Astrocyte of the cerebellum (primary cell): ENCODE data around the gene SLC25A6.

ENCODE experiments used
- DNase-seq: peaks from one replicate; pipeline ENCODE4 v3.0.0-alpha.2; 2011; ENCODE audit warnings: low read depth
- H3K4me3 ChIP-seq: 2 replicates; pipeline ENCODE4 v1.5.1; 2011; ENCODE audit warnings: mild to moderate bottlenecking, low read depth, low read length, moderate library complexity
- CTCF ChIP-seq: IDR thresholded peaks from 2 replicates; pipeline ENCODE4 v1.5.1; 2012; ENCODE audit warnings: low read length, low read depth, moderate library complexity, mild to moderate bottlenecking; ENCODE audit errors: missing control alignments
- in situ Hi-C: cut with HindIII; loops from 2 replicates; pipeline ENCODE4 v1.10.0; 2017; ENCODE audit warnings: low sequenced_read_pairs

Gene SLC25A6

DNA sequence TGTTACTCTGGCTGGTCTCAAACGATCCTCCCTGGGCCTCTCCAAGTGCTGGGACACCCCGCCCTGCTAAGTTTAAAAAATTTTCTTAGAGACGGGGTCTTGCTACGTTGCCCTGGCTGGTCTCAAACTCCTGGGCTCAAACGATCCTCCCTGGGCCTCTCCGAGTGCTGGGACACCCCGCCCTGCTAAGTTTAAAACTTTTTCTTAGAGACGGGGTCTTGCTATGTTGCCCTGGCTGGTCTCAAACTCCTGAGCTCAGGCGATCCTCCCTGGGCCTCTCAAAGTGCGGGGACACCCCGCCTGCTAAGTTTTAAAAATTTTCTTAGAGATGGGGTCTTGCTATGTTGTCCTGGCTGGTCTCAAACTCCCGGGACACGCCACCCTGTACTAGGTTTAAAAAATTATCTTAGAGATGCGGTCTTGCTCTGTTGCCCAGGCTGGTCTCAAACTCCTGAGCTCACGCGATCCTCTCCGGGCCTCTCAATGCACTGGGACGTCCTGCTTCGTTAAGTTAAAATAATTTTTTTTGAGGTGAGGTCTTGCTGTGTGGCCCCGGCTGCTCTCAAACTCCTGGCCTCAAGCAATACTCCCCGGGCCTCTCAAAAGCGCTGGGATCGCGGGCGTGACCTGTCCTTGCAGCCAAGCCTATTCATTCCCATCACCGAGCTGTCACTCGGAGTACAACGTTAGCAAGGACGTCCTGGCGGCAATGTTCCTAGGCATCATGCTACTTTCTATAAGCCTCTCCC lies 1.1 kb downstream of the SLC25A6 start:
- TF ChIP-seq CTCF: no peak
- peak overlapping the region; percentile 99 for H3K4me3 ChIP-seq
- in situ Hi-C loops: no loop called here
- DNase-seq: no peak

GRCh38 chrX:1389993-1390285 lies 2.0 kb downstream of the SLC25A6 start:
- H3K4me3 ChIP-seq: no peak overlapping the region
- in situ Hi-C loops: no loop called here
- TF ChIP-seq CTCF: no peak
- no peak for DNase-seq

DNA sequence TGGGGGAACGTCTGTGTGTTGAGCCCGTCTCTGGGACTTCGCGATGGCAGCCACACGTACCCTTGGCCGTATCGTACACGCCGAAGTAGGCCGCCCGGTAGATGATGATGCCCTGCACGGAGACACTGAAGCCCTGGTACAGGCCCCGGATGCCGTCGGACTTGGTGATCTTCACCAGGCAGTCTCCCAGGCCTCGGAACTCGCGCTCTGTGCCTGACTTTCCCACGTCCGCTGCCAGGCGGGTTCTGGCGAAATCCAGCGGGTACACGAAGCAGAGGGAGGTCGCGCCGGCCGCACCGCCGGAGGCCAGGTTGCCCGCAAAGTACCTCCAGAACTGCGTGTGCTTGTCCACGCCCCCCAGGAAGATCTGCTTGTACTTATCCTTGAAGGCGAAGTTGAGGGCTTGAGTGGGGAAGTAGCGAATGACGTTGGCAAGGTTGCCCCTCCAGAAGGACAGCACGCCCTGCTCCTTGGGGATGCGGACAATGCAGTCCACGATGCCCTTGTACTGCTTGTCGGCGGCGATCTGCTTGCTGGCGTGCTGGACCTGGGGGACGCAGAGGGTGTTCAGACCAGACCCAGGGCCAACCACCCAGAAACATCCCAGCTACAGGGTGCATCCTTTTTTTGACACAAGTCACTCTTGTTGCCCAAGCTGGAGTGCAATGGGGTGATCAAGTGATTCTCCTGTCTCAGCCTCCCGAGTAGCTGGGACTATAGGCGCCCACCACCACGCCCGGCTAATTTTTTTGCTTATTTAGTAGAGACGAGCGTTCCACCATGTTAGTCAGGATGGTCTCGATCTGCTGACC lies 2.5 kb downstream of the SLC25A6 start:
- no peak overlapping the region for H3K4me3 ChIP-seq
- no peak for TF ChIP-seq CTCF
- no peak for DNase-seq
- in situ Hi-C loops: no loop called here

- no peak for TF ChIP-seq CTCF
- no peak overlapping the region for H3K4me3 ChIP-seq
- no peak for DNase-seq
- in situ Hi-C loops: no loop called here
These were observed 3.3 kb downstream of the SLC25A6 start for GRCh38 chrX:1388651-1389050.

DNA sequence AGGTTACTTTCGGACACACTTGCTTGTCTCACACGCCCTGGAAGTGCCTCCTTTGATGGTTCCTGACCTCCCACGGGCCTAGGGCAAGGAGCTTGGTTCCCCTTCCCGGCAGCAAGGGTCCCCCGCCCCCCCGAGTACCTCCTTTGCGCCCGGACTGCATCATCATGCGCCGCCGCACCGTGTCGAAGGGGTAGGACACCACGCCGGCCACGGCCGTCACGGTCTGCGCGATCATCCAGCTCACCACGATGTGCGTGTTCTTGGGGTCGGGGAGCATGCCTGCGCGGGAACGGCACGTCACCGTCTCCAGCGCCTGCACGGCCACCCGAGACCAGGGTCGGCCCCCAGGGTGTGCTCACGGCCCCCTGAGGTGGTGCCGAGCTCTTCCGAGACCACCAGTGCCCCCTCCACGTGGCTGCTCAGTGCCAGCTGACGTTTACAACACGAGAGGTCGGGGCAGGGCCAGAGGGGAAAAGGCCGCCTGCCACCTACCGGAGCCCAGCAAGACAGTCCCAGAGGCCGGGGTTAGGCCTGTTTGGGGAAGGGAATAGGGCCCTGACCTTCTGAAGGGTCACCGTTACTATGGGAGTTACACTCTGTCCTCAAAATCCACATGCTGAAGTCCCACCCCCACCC lies 4.7 kb downstream of the SLC25A6 start:
- in situ Hi-C loops: no loop called here
- no peak for DNase-seq
- no peak for TF ChIP-seq CTCF
- H3K4me3 ChIP-seq: no peak overlapping the region

GRCh38 chrX:1386338-1387127 lies 5.4 kb downstream of the SLC25A6 start:
- TF ChIP-seq CTCF: no peak
- in situ Hi-C loops: no loop called here
- H3K4me3 ChIP-seq: no peak overlapping the region
- DNase-seq: no peak
